ENCODE results near the gene SP7.

SP7 gene

GRCh38 chr12:53330671-53331070 lies 5.5 kb downstream of the SP7 start:
- no peak overlapping the region for H3K4me3 ChIP-seq (ENCODE audit: low read length)
- DNase-seq (ENCODE audit: low read depth) = no peak
- H3K4me1 ChIP-seq (ENCODE audit: control insufficient read depth, insufficient read depth, low read length) = no peaks in the 10 kb centered on the region
- no peak overlapping the region for H3K9ac ChIP-seq (ENCODE audit: low read length)
- peaks cover 50% of the 10 kb centered on the region for H3K27me3 ChIP-seq (replicated peaks; ENCODE audit: control insufficient read depth, insufficient read depth, low read length)
- no peaks in the 10 kb centered on the region for H3K9me3 ChIP-seq (ENCODE audit: control insufficient read depth, low read length)
- no peaks in the 10 kb centered on the region for H3K36me3 ChIP-seq (ENCODE audit: control insufficient read depth, insufficient read depth, low read length, severe bottlenecking)

- DNase-seq (ENCODE audit: low read depth) = no peak
- H3K27me3 ChIP-seq (replicated peaks; ENCODE audit: control insufficient read depth, insufficient read depth, low read length) = peaks cover 26% of the 10 kb centered on the region
- no peak overlapping the region for H3K4me3 ChIP-seq (ENCODE audit: low read length)
- peaks cover 6% of the 10 kb centered on the region for H3K4me1 ChIP-seq (ENCODE audit: control insufficient read depth, insufficient read depth, low read length)
- H3K36me3 ChIP-seq (ENCODE audit: control insufficient read depth, insufficient read depth, low read length, severe bottlenecking) = no peaks in the 10 kb centered on the region
- no peaks in the 10 kb centered on the region for H3K9me3 ChIP-seq (ENCODE audit: control insufficient read depth, low read length)
- no peak overlapping the region for H3K9ac ChIP-seq (ENCODE audit: low read length)
Observed at GRCh38 chr12:53328043-53328435, 8.1 kb downstream of the SP7 start.

- Histone ChIP-seq H3K27me3 (replicated peaks; ENCODE audit: control insufficient read depth, insufficient read depth, low read length) (peaks cover 22% of the 10 kb centered on the region), H3K9me3 (ENCODE audit: control insufficient read depth, low read length) (no peaks in the 10 kb centered on the region), H3K4me1 (ENCODE audit: control insufficient read depth, insufficient read depth, low read length) (peaks cover 6% of the 10 kb centered on the region), H3K36me3 (ENCODE audit: control insufficient read depth, insufficient read depth, low read length, severe bottlenecking) (no peaks in the 10 kb centered on the region), H3K9ac (ENCODE audit: low read length) (no peak overlapping the region), H3K4me3 (ENCODE audit: low read length) (no peak overlapping the region)
- DNase-seq (ENCODE audit: low read depth) = peak; percentile 30
Observed at GRCh38 chr12:53327435-53328042, 8.6 kb downstream of the SP7 start.

- Histone ChIP-seq H3K36me3 (ENCODE audit: control insufficient read depth, insufficient read depth, low read length, severe bottlenecking) (no peaks in the 10 kb centered on the region), H3K9me3 (ENCODE audit: control insufficient read depth, low read length) (no peaks in the 10 kb centered on the region), H3K4me1 (ENCODE audit: control insufficient read depth, insufficient read depth, low read length) (peaks cover 10% of the 10 kb centered on the region), H3K9ac (ENCODE audit: low read length) (no peak overlapping the region), H3K4me3 (ENCODE audit: low read length) (no peak overlapping the region), H3K27me3 (replicated peaks; ENCODE audit: control insufficient read depth, insufficient read depth, low read length) (peaks cover 14% of the 10 kb centered on the region)
- DNase-seq (ENCODE audit: low read depth) = no peak
Observed at GRCh38 chr12:53326460-53327185, 9.5 kb downstream of the SP7 start.

GRCh38 chr12:53325511-53326061 lies 10.6 kb downstream of the SP7 start:
- no peaks in the 10 kb centered on the region for H3K36me3 ChIP-seq (ENCODE audit: control insufficient read depth, insufficient read depth, low read length, severe bottlenecking)
- peak; percentile 55 for DNase-seq (ENCODE audit: low read depth)

GRCh38 chr12:53324779-53325510 lies 11.2 kb downstream of the SP7 start:
- Histone ChIP-seq H3K9ac (ENCODE audit: low read length) (peak overlapping the region; percentile 87), H3K27me3 (replicated peaks; ENCODE audit: control insufficient read depth, insufficient read depth, low read length) (peaks cover 4% of the 10 kb centered on the region), H3K36me3 (ENCODE audit: control insufficient read depth, insufficient read depth, low read length, severe bottlenecking) (no peaks in the 10 kb centered on the region), H3K9me3 (ENCODE audit: control insufficient read depth, low read length) (no peaks in the 10 kb centered on the region), H3K4me1 (ENCODE audit: control insufficient read depth, insufficient read depth, low read length) (peaks cover 22% of the 10 kb centered on the region), H3K4me3 (ENCODE audit: low read length) (peak overlapping the region; percentile 81)
- DNase-seq (ENCODE audit: low read depth) = peak; percentile 98

More at GRCh38 chr12:53325511-53326061, 10.6 kb downstream of the SP7 start:
- peaks cover 15% of the 10 kb centered on the region for H3K4me1 ChIP-seq (ENCODE audit: control insufficient read depth, insufficient read depth, low read length)
- peaks cover 7% of the 10 kb centered on the region for H3K27me3 ChIP-seq (replicated peaks; ENCODE audit: control insufficient read depth, insufficient read depth, low read length)
- H3K9me3 ChIP-seq (ENCODE audit: control insufficient read depth, low read length) = no peaks in the 10 kb centered on the region
- H3K9ac ChIP-seq (ENCODE audit: low read length) = peak overlapping the region; percentile 87
- H3K4me3 ChIP-seq (ENCODE audit: low read length) = peak overlapping the region; percentile 81

- peaks cover 22% of the 10 kb centered on the region for H3K4me1 ChIP-seq (ENCODE audit: control insufficient read depth, insufficient read depth, low read length)
- H3K4me3 ChIP-seq (ENCODE audit: low read length) = peak overlapping the region; percentile 81
- peak overlapping the region; percentile 87 for H3K9ac ChIP-seq (ENCODE audit: low read length)
- DNase-seq (ENCODE audit: low read depth) = no peak
- peaks cover 4% of the 10 kb centered on the region for H3K27me3 ChIP-seq (replicated peaks; ENCODE audit: control insufficient read depth, insufficient read depth, low read length)
- H3K9me3 ChIP-seq (ENCODE audit: control insufficient read depth, low read length) = no peaks in the 10 kb centered on the region
- H3K36me3 ChIP-seq (ENCODE audit: control insufficient read depth, insufficient read depth, low read length, severe bottlenecking) = peaks cover 1% of the 10 kb centered on the region
Observed at GRCh38 chr12:53324113-53324778, 11.9 kb downstream of the SP7 start.

- H3K9me3 ChIP-seq (ENCODE audit: control insufficient read depth, low read length) = no peaks in the 10 kb centered on the region
- H3K4me1 ChIP-seq (ENCODE audit: control insufficient read depth, insufficient read depth, low read length) = peaks cover 22% of the 10 kb centered on the region
- DNase-seq (ENCODE audit: low read depth) = peak; percentile 49
- H3K36me3 ChIP-seq (ENCODE audit: control insufficient read depth, insufficient read depth, low read length, severe bottlenecking) = peaks cover 22% of the 10 kb centered on the region
- peak overlapping the region; percentile 98 for H3K4me3 ChIP-seq (ENCODE audit: low read length)
- H3K27me3 ChIP-seq (replicated peaks; ENCODE audit: control insufficient read depth, insufficient read depth, low read length) = no peaks in the 10 kb centered on the region
- H3K9ac ChIP-seq (ENCODE audit: low read length) = peak overlapping the region; percentile 95
Observed at GRCh38 chr12:53320352-53321195, 15.6 kb downstream of the SP7 start.

- H3K36me3 ChIP-seq (ENCODE audit: control insufficient read depth, insufficient read depth, low read length, severe bottlenecking) = peaks cover 43% of the 10 kb centered on the region
- no peak overlapping the region for H3K4me3 ChIP-seq (ENCODE audit: low read length)
- H3K27me3 ChIP-seq (replicated peaks; ENCODE audit: control insufficient read depth, insufficient read depth, low read length) = no peaks in the 10 kb centered on the region
- H3K9ac ChIP-seq (ENCODE audit: low read length) = no peak overlapping the region
- H3K9me3 ChIP-seq (ENCODE audit: control insufficient read depth, low read length) = no peaks in the 10 kb centered on the region
- DNase-seq (ENCODE audit: low read depth) = no peak
- H3K4me1 ChIP-seq (ENCODE audit: control insufficient read depth, insufficient read depth, low read length) = no peaks in the 10 kb centered on the region
Observed at GRCh38 chr12:53313996-53314395, 22.2 kb downstream of the SP7 start.

- no peak for DNase-seq (ENCODE audit: low read depth)
- H3K9ac ChIP-seq (ENCODE audit: low read length) = no peak overlapping the region
- H3K36me3 ChIP-seq (ENCODE audit: control insufficient read depth, insufficient read depth, low read length, severe bottlenecking) = peaks cover 49% of the 10 kb centered on the region
- H3K4me3 ChIP-seq (ENCODE audit: low read length) = no peak overlapping the region
- H3K4me1 ChIP-seq (ENCODE audit: control insufficient read depth, insufficient read depth, low read length) = peaks cover 3% of the 10 kb centered on the region
- H3K27me3 ChIP-seq (replicated peaks; ENCODE audit: control insufficient read depth, insufficient read depth, low read length) = no peaks in the 10 kb centered on the region
- no peaks in the 10 kb centered on the region for H3K9me3 ChIP-seq (ENCODE audit: control insufficient read depth, low read length)
Observed at GRCh38 chr12:53308276-53308675, 27.9 kb downstream of the SP7 start.
